ENCODE data around the gene MRPL47. TPM values are rescaled to one million over a fixed set of nuclear protein-coding genes. Genes with fewer than 3 reads are reported as not detected.

The MRPL47 gene
- total RNA-seq, 1 donor from 2014 or later = 51.2 TPM

GRCh38 chr3:179603831-179604230 is 607 bp downstream of the MRPL47 start:
- TF ChIP-seq CTCF (IDR thresholded peaks at IDR 0.05; ENCODE audit: insufficient read depth, low read length, poor library complexity, severe bottlenecking) = no peak
- DNase-seq (ENCODE audit: low read depth) = no peak
- H3K4me3 ChIP-seq (ENCODE audit: low read depth, low read length) = peak overlapping the region; percentile 64

GRCh38 chr3:179603321-179603720 is 1.1 kb downstream of the MRPL47 start:
- H3K36me3 ChIP-seq (ENCODE audit: control insufficient read depth, insufficient read depth, low read length) = no peaks in the 10 kb centered on the region
- no peaks in the 10 kb centered on the region for H3K27me3 ChIP-seq (ENCODE audit: control insufficient read depth, insufficient read depth, low read length)
- H3K4me3 ChIP-seq (ENCODE audit: low read depth, low read length) = no peak overlapping the region
- TF ChIP-seq CTCF (IDR thresholded peaks at IDR 0.05; ENCODE audit: insufficient read depth, low read length, poor library complexity, severe bottlenecking) = no peak
- DNase-seq (ENCODE audit: low read depth) = no peak

More at GRCh38 chr3:179603831-179604230, 607 bp downstream of the MRPL47 start:
- no peaks in the 10 kb centered on the region for H3K27me3 ChIP-seq (ENCODE audit: control insufficient read depth, insufficient read depth, low read length)
- no peaks in the 10 kb centered on the region for H3K36me3 ChIP-seq (ENCODE audit: control insufficient read depth, insufficient read depth, low read length)

GRCh38 chr3:179599531-179599930 is 4.9 kb downstream of the MRPL47 start:
- Histone ChIP-seq H3K36me3 (ENCODE audit: control insufficient read depth, insufficient read depth, low read length) (no peaks in the 10 kb centered on the region), H3K27me3 (ENCODE audit: control insufficient read depth, insufficient read depth, low read length) (no peaks in the 10 kb centered on the region), H3K4me3 (ENCODE audit: low read depth, low read length) (no peak overlapping the region)
- no peak for TF ChIP-seq CTCF (IDR thresholded peaks at IDR 0.05; ENCODE audit: insufficient read depth, low read length, poor library complexity, severe bottlenecking)
- DNase-seq (ENCODE audit: low read depth) = no peak

GRCh38 chr3:179591313-179591712 is 13.1 kb downstream of the MRPL47 start:
- Histone ChIP-seq H3K27me3 (ENCODE audit: control insufficient read depth, insufficient read depth, low read length) (no peaks in the 10 kb centered on the region), H3K36me3 (ENCODE audit: control insufficient read depth, insufficient read depth, low read length) (peaks cover 1% of the 10 kb centered on the region), H3K4me3 (ENCODE audit: low read depth, low read length) (no peak overlapping the region)
- TF ChIP-seq CTCF (IDR thresholded peaks at IDR 0.05; ENCODE audit: insufficient read depth, low read length, poor library complexity, severe bottlenecking) = no peak
- no peak for DNase-seq (ENCODE audit: low read depth)

GRCh38 chr3:179590669-179591068 is 13.8 kb downstream of the MRPL47 start:
- Histone ChIP-seq H3K27me3 (ENCODE audit: control insufficient read depth, insufficient read depth, low read length) (no peaks in the 10 kb centered on the region), H3K4me3 (ENCODE audit: low read depth, low read length) (no peak overlapping the region), H3K36me3 (ENCODE audit: control insufficient read depth, insufficient read depth, low read length) (peaks cover 1% of the 10 kb centered on the region)
- DNase-seq (ENCODE audit: low read depth) = no peak
- TF ChIP-seq CTCF (IDR thresholded peaks at IDR 0.05; ENCODE audit: insufficient read depth, low read length, poor library complexity, severe bottlenecking) = no peak

- Histone ChIP-seq H3K27me3 (ENCODE audit: control insufficient read depth, insufficient read depth, low read length) (no peaks in the 10 kb centered on the region), H3K36me3 (ENCODE audit: control insufficient read depth, insufficient read depth, low read length) (peaks cover 1% of the 10 kb centered on the region), H3K4me3 (ENCODE audit: low read depth, low read length) (no peak overlapping the region)
- DNase-seq (ENCODE audit: low read depth) = no peak
- no peak for TF ChIP-seq CTCF (IDR thresholded peaks at IDR 0.05; ENCODE audit: insufficient read depth, low read length, poor library complexity, severe bottlenecking)
Measured at GRCh38 chr3:179589143-179589542, 15.3 kb downstream of the MRPL47 start.
